Endothelial cell of umbilical vein (primary cell): ENCODE data around the gene SAV1.

Experiments used
- EZH2 ChIP-seq: IDR thresholded peaks from 2 replicates; pipeline ENCODE4 v1.6.1; 2012; ENCODE audit warnings: borderline replicate concordance, low read depth, mild to moderate bottlenecking, moderate library complexity, low read length, inconsistent platforms; ENCODE audit not compliant: severe bottlenecking
- JUN ChIP-seq: IDR thresholded peaks from 2 replicates; pipeline ENCODE4 v1.6.1; 2011; ENCODE audit warnings: borderline replicate concordance, low read depth; ENCODE audit not compliant: insufficient read length, insufficient read depth
- MYC ChIP-seq: IDR thresholded peaks from one replicate; pipeline ENCODE4 v1.6.1; 2011; ENCODE audit warnings: mild to moderate bottlenecking, low read depth, low read length
- POLR2A ChIP-seq: IDR thresholded peaks from 2 replicates; pipeline ENCODE4 v1.6.1; 2012; ENCODE audit warnings: low read depth, mild to moderate bottlenecking, control low read depth, low read length
- POLR2AphosphoS5 ChIP-seq: IDR thresholded peaks from 2 replicates; pipeline ENCODE4 v1.6.1; 2012; ENCODE audit warnings: low read depth, mild to moderate bottlenecking, control low read depth, low read length, moderate library complexity; ENCODE audit not compliant: insufficient read depth
- TF ChIP-seq, protein P1 (sequence below), 2 donors: IDR thresholded peaks; 1 replicate in 1 of 2; 2 replicates in 1 of 2; pipeline ENCODE4 v1.5.1; 2011; ENCODE audit warnings: low read length in 2 of 2, mild to moderate bottlenecking in 2 of 2, moderate library complexity in 2 of 2, control low read depth in 1 of 2, inconsistent platforms in 1 of 2, low read depth in 1 of 2; ENCODE audit not compliant: insufficient read depth in 1 of 2; ENCODE audit errors: extremely low read depth in 1 of 2

DNA sequence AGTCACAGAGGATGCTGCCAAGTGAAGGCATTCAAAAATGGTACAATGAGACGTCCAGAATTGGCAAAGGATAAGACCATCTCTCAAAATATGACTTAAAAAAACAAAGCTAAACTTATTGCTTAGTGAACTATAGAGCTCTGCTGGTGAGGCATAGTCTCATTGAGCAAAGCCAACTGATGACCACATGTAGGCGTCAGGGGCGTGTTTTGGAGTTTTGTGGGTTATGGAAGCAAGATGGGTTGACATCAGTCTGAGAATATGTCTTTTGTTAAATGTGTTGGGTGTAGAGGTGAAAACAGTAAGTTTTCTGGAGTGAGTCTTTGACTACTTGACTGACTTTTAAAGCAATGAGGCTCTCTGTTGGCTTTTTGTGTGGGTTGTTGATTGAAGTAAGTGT is 60.9 kb downstream of the SAV1 start:
- no peak for TF ChIP-seq POLR2A
- TF ChIP-seq, protein P1, sequence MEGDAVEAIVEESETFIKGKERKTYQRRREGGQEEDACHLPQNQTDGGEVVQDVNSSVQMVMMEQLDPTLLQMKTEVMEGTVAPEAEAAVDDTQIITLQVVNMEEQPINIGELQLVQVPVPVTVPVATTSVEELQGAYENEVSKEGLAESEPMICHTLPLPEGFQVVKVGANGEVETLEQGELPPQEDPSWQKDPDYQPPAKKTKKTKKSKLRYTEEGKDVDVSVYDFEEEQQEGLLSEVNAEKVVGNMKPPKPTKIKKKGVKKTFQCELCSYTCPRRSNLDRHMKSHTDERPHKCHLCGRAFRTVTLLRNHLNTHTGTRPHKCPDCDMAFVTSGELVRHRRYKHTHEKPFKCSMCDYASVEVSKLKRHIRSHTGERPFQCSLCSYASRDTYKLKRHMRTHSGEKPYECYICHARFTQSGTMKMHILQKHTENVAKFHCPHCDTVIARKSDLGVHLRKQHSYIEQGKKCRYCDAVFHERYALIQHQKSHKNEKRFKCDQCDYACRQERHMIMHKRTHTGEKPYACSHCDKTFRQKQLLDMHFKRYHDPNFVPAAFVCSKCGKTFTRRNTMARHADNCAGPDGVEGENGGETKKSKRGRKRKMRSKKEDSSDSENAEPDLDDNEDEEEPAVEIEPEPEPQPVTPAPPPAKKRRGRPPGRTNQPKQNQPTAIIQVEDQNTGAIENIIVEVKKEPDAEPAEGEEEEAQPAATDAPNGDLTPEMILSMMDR (IDR thresholded peaks at IDR 0.05; ENCODE audit: extremely low read depth in 1 of 2, insufficient read depth in 1 of 2, low read depth in 1 of 2, low read length in 2 of 2): no peak
- TF ChIP-seq EZH2: no peak
- no peak for TF ChIP-seq POLR2AphosphoS5
- TF ChIP-seq MYC: no peak
- TF ChIP-seq JUN: no peak
